Measurements from ENCODE around the gene EFCAB6. TPM values are rescaled to one million over a fixed set of nuclear protein-coding genes. Genes with fewer than 3 reads are reported as not detected.

EFCAB6 gene
- total and polyA plus RNA-seq, 2 donors (not counting 3 experiments of a cell fraction or from before 2014, with no cell fraction given) = 0.07 to 0.31 TPM

- no peak overlapping the region for H3K4me3 ChIP-seq (replicated peaks in 1 of 3; ENCODE audit: insufficient read depth in 1 of 3, low read depth in 1 of 3, low read length in 3 of 3)
Observed at GRCh38 chr22:43753688-43754087, 58.4 kb downstream of the EFCAB6 start.

GRCh38 chr22:43750751-43751150, 61.4 kb downstream of the EFCAB6 start:
- intact Hi-C loops (cut with micrococcal nuclease) = no loop called here

More at GRCh38 chr22:43753688-43754087, 58.4 kb downstream of the EFCAB6 start:
- Histone ChIP-seq H4K20me1 (replicated peaks; ENCODE audit: control insufficient read depth, extremely low read depth, insufficient read depth, low read length) (no peaks in the 10 kb centered on the region), H3K27ac (ENCODE audit: insufficient read depth, low read depth, low read length) (no peak overlapping the region), H3K4me1 (ENCODE audit: control insufficient read depth, extremely low read depth, insufficient read depth, low read length) (no peaks in the 10 kb centered on the region), H3K9me1 (replicated peaks; ENCODE audit: control insufficient read depth, extremely low read depth, insufficient read depth, low read length) (no peaks in the 10 kb centered on the region), H3K9me3 (replicated peaks; ENCODE audit: control insufficient read depth, insufficient read depth, low read length) (no peaks in the 10 kb centered on the region), H3K79me2 (ENCODE audit: control insufficient read depth, insufficient read depth, low read length) (no peaks in the 10 kb centered on the region), H3K36me3 (ENCODE audit: control insufficient read depth in 2 of 2, extremely low read depth in 1 of 2, insufficient read depth in 2 of 2, low read length in 2 of 2) (no peaks in the 10 kb centered on the region), H3K4me2 (ENCODE audit: insufficient read depth, low read length) (no peak overlapping the region), H2AFZ (ENCODE audit: low read depth, low read length) (no peak overlapping the region), H3K27me3 (ENCODE audit: control insufficient read depth in 2 of 2, insufficient read depth in 2 of 2, low read length in 2 of 2) (no peaks in the 10 kb centered on the region), H3K9ac (replicated peaks; ENCODE audit: extremely low read depth, insufficient read depth, low read length) (no peak overlapping the region)
- CTCF ChIA-PET = no interaction called here
- POLR2A ChIA-PET = no interaction called here
- DNase-seq (ENCODE audit: low read depth, low spot score) = no peak
- dilution Hi-C loops (cut with MboI; ENCODE audit: extremely low pct_ligation_motif_present, low sequenced_read_pairs) (no loop called here), intact Hi-C loops (cut with micrococcal nuclease) (no loop called here)
- no peak for FAIRE-seq
- no peak for TF ChIP-seq MYC (IDR thresholded peaks at IDR 0.05; ENCODE audit: low read depth, low read length)
- BruUV-seq (replicated peaks) = no TSS peak

More at GRCh38 chr22:43750751-43751150, 61.4 kb downstream of the EFCAB6 start:
- POLR2A ChIA-PET = no interaction called here
- no peak for FAIRE-seq
- Histone ChIP-seq H3K27me3 (ENCODE audit: control insufficient read depth in 2 of 2, insufficient read depth in 2 of 2, low read length in 2 of 2) (no peaks in the 10 kb centered on the region), H3K4me2 (ENCODE audit: insufficient read depth, low read length) (no peak overlapping the region), H3K79me2 (ENCODE audit: control insufficient read depth, insufficient read depth, low read length) (no peaks in the 10 kb centered on the region), H3K27ac (ENCODE audit: insufficient read depth, low read depth, low read length) (no peak overlapping the region), H3K9me3 (replicated peaks; ENCODE audit: control insufficient read depth, insufficient read depth, low read length) (no peaks in the 10 kb centered on the region), H2AFZ (ENCODE audit: low read depth, low read length) (no peak overlapping the region), H3K9ac (replicated peaks; ENCODE audit: extremely low read depth, insufficient read depth, low read length) (no peak overlapping the region), H3K4me1 (ENCODE audit: control insufficient read depth, extremely low read depth, insufficient read depth, low read length) (no peaks in the 10 kb centered on the region), H3K4me3 (replicated peaks in 1 of 3; ENCODE audit: insufficient read depth in 1 of 3, low read depth in 1 of 3, low read length in 3 of 3) (no peak overlapping the region), H3K9me1 (replicated peaks; ENCODE audit: control insufficient read depth, extremely low read depth, insufficient read depth, low read length) (no peaks in the 10 kb centered on the region), H4K20me1 (replicated peaks; ENCODE audit: control insufficient read depth, extremely low read depth, insufficient read depth, low read length) (no peaks in the 10 kb centered on the region), H3K36me3 (ENCODE audit: control insufficient read depth in 2 of 2, extremely low read depth in 1 of 2, insufficient read depth in 2 of 2, low read length in 2 of 2) (no peaks in the 10 kb centered on the region)
- CTCF ChIA-PET = interaction anchor here (1.7 kb wide), 1 partner anchor 16 kb away, joined by 3 read pairs; no protein-coding TSS in a partner anchor
- dilution Hi-C loops (cut with MboI; ENCODE audit: extremely low pct_ligation_motif_present, low sequenced_read_pairs) = no loop called here
- DNase-seq (ENCODE audit: low read depth, low spot score) = no peak
- TF ChIP-seq CTCF (IDR thresholded peaks at IDR 0.05; ENCODE audit: extremely low read depth in 1 of 2, insufficient read depth in 1 of 2, low read depth in 1 of 2, low read length in 2 of 2) (no peak), EZH2 (IDR thresholded peaks at IDR 0.05; ENCODE audit: borderline replicate concordance, low read depth, low read length, severe bottlenecking) (no peak), MYC (IDR thresholded peaks at IDR 0.05; ENCODE audit: low read depth, low read length) (no peak), MAX (IDR thresholded peaks at IDR 0.05; ENCODE audit: insufficient read depth, insufficient read length) (no peak), JUN (IDR thresholded peaks at IDR 0.05; ENCODE audit: borderline replicate concordance, insufficient read depth, insufficient read length, low read depth) (no peak), POLR2A (IDR thresholded peaks at IDR 0.05; ENCODE audit: low read depth, low read length) (no peak), FOS (IDR thresholded peaks at IDR 0.05; ENCODE audit: borderline replicate concordance, insufficient read depth, low read length) (no peak), GATA2 (IDR thresholded peaks at IDR 0.05; ENCODE audit: insufficient read depth, insufficient read length, low read depth, low read length) (no peak), POLR2AphosphoS5 (IDR thresholded peaks at IDR 0.05; ENCODE audit: insufficient read depth, low read depth, low read length) (no peak)
- BruUV-seq (replicated peaks) = no TSS peak

All from endothelial cell of umbilical vein (primary cell).